Stimulated activated CD8-positive, alpha-beta memory T cell treated with anti-CD3 and anti-CD28 coated beads, Interleukin-12 subunit alpha, Interleukin-12 subunit beta, amount 100 ng/mL, for 4 hours (primary cell): ENCODE results near the gene DDIT4.
A peak's percentile ranks its signal among the peaks of the same experiment; 100 is the strongest.
"Not testable (repeated sequence)": the region's sequence is repeated elsewhere in the genome, so short reads cannot be mapped to it uniquely, and the experiment has no call there.

ENCODE experiments used
- DNase-seq: peaks from one replicate; pipeline ENCODE4 v3.0.0-alpha.2; 2020; ENCODE audit warnings: low read depth

Gene DDIT4

GRCh38 chr10:72249176-72249862 lies 24.4 kb upstream of the DDIT4 start:
- DNase-seq, result not testable (repeated sequence)

GRCh38 chr10:72250666-72251065 lies 23.1 kb upstream of the DDIT4 start:
- no peak for DNase-seq

- no peak for DNase-seq
Measured at GRCh38 chr10:72251635-72252034, 22.1 kb upstream of the DDIT4 start.

- no peak for DNase-seq
Measured at GRCh38 chr10:72252972-72253371, 20.8 kb upstream of the DDIT4 start.

GRCh38 chr10:72253578-72253977 lies 20.1 kb upstream of the DDIT4 start:
- no peak for DNase-seq

GRCh38 chr10:72254813-72255568 lies 18.7 kb upstream of the DDIT4 start:
- DNase-seq, result no peak

- no peak for DNase-seq
Measured at GRCh38 chr10:72255977-72256729, 17.6 kb upstream of the DDIT4 start.

GRCh38 chr10:72257051-72257892 lies 16.5 kb upstream of the DDIT4 start:
- DNase-seq, result no peak

GRCh38 chr10:72258617-72259016 lies 15.1 kb upstream of the DDIT4 start:
- DNase-seq, result no peak

GRCh38 chr10:72259491-72260238 lies 14.1 kb upstream of the DDIT4 start:
- DNase-seq, result no peak

GRCh38 chr10:72260239-72260975 lies 13.3 kb upstream of the DDIT4 start:
- peak; percentile 69 for DNase-seq

GRCh38 chr10:72260976-72261783 lies 12.5 kb upstream of the DDIT4 start:
- DNase-seq, result peak; percentile 30

- no peak for DNase-seq
Measured at GRCh38 chr10:72261784-72262404, 11.8 kb upstream of the DDIT4 start.

- DNase-seq, result no peak
Measured at GRCh38 chr10:72263613-72264241, 10.0 kb upstream of the DDIT4 start.

- DNase-seq, result no peak
Measured at GRCh38 chr10:72264536-72264935, 9.2 kb upstream of the DDIT4 start.

- no peak for DNase-seq
Measured at GRCh38 chr10:72265508-72265907, 8.2 kb upstream of the DDIT4 start.

GRCh38 chr10:72265990-72266865 lies 7.5 kb upstream of the DDIT4 start:
- no peak for DNase-seq

GRCh38 chr10:72267381-72267780 lies 6.3 kb upstream of the DDIT4 start:
- DNase-seq, result no peak
